Measurements from ENCODE around the gene DHRS3. TPM values are rescaled to one million over a fixed set of nuclear protein-coding genes. Genes with fewer than 3 reads are reported as not detected.

Gene DHRS3
- total RNA-seq, 2 donors from 2014 or later: 9.2 to 9.8 TPM

- Histone ChIP-seq H3K9ac (ENCODE audit: extremely low read depth, low read length, poor library complexity, severe bottlenecking) (no peak overlapping the region), H3K4me1 (ENCODE audit: control insufficient read depth, insufficient read depth, low read length) (no peaks in the 10 kb centered on the region), H3K36me3 (ENCODE audit: control insufficient read depth, insufficient read depth, low read length) (no peaks in the 10 kb centered on the region), H3K27me3 (ENCODE audit: control insufficient read depth, insufficient read depth, low read length, poor library complexity, severe bottlenecking) (no peaks in the 10 kb centered on the region), H3K9me3 (ENCODE audit: control insufficient read depth, low read length) (no peaks in the 10 kb centered on the region), H3K27ac (ENCODE audit: low read depth, low read length) (no peak overlapping the region), H3K4me3 (ENCODE audit: low read length) (no peak overlapping the region)
- no peak overlapping the region for H3K27ac Mint-ChIP-seq
- TF ChIP-seq CTCF (conservative IDR thresholded peaks at IDR 0.05): no peak
- H3K36me3 Mint-ChIP-seq (ENCODE audit: low read depth): no peaks in the 10 kb centered on the region
- 94 to 100% methylated on average over 4 to 14 of the region's 14 CpGs for WGBS, 2 experiments (ENCODE audit: insufficient coverage in 1 of 2, insufficient read length in 1 of 2)
- peaks cover 3% of the 10 kb centered on the region for H3K27me3 Mint-ChIP-seq (ENCODE audit: insufficient read depth)
- DNase-seq: no peak
- no peaks in the 10 kb centered on the region for H3K4me1 Mint-ChIP-seq
- H3K9me3 Mint-ChIP-seq: no peaks in the 10 kb centered on the region
- H3K4me3 Mint-ChIP-seq: no peak overlapping the region
These were observed 69.6 kb downstream of the DHRS3 start for GRCh38 chr1:12548279-12548972.

- Histone ChIP-seq H3K4me3 (ENCODE audit: low read length) (no peak overlapping the region), H3K27ac (ENCODE audit: low read depth, low read length) (no peak overlapping the region), H3K27me3 (ENCODE audit: control insufficient read depth, insufficient read depth, low read length, poor library complexity, severe bottlenecking) (no peaks in the 10 kb centered on the region), H3K9me3 (ENCODE audit: control insufficient read depth, low read length) (no peaks in the 10 kb centered on the region), H3K9ac (ENCODE audit: extremely low read depth, low read length, poor library complexity, severe bottlenecking) (no peak overlapping the region), H3K4me1 (ENCODE audit: control insufficient read depth, insufficient read depth, low read length) (no peaks in the 10 kb centered on the region), H3K36me3 (ENCODE audit: control insufficient read depth, insufficient read depth, low read length) (no peaks in the 10 kb centered on the region)
- Mint-ChIP-seq H3K27me3 (ENCODE audit: insufficient read depth) (peaks cover 3% of the 10 kb centered on the region), H3K4me1 (no peaks in the 10 kb centered on the region), H3K9me3 (no peaks in the 10 kb centered on the region), H3K27ac (no peak overlapping the region), H3K36me3 (ENCODE audit: low read depth) (no peaks in the 10 kb centered on the region), H3K4me3 (no peak overlapping the region)
- no peak for TF ChIP-seq CTCF (conservative IDR thresholded peaks at IDR 0.05)
- no peak for DNase-seq
- 91 to 97% methylated on average over 9 to 20 of the region's 20 CpGs for WGBS, 2 experiments (ENCODE audit: insufficient coverage in 1 of 2, insufficient read length in 1 of 2)
These were observed 70.3 kb downstream of the DHRS3 start for GRCh38 chr1:12547586-12548225.

GRCh38 chr1:12546771-12547585 is 71.0 kb downstream of the DHRS3 start:
- Mint-ChIP-seq H3K27ac (no peak overlapping the region), H3K27me3 (ENCODE audit: insufficient read depth) (peaks cover 6% of the 10 kb centered on the region)
- H3K27me3 ChIP-seq (ENCODE audit: control insufficient read depth, insufficient read depth, low read length, poor library complexity, severe bottlenecking): no peaks in the 10 kb centered on the region

More at GRCh38 chr1:12546771-12547585, 71.0 kb downstream of the DHRS3 start:
- Mint-ChIP-seq H3K4me3 (no peak overlapping the region), H3K4me1 (no peaks in the 10 kb centered on the region), H3K36me3 (ENCODE audit: low read depth) (no peaks in the 10 kb centered on the region), H3K9me3 (no peaks in the 10 kb centered on the region)
- Histone ChIP-seq H3K4me1 (ENCODE audit: control insufficient read depth, insufficient read depth, low read length) (no peaks in the 10 kb centered on the region), H3K4me3 (ENCODE audit: low read length) (no peak overlapping the region), H3K9ac (ENCODE audit: extremely low read depth, low read length, poor library complexity, severe bottlenecking) (no peak overlapping the region), H3K36me3 (ENCODE audit: control insufficient read depth, insufficient read depth, low read length) (no peaks in the 10 kb centered on the region), H3K27ac (ENCODE audit: low read depth, low read length) (no peak overlapping the region), H3K9me3 (ENCODE audit: control insufficient read depth, low read length) (no peaks in the 10 kb centered on the region)
- TF ChIP-seq CTCF (conservative IDR thresholded peaks at IDR 0.05): no peak
- 88 to 92% methylated on average over 16 to 17 of the region's 17 CpGs for WGBS, 2 experiments (ENCODE audit: insufficient coverage in 1 of 2, insufficient read length in 1 of 2)
- DNase-seq: no peak

Measured in endodermal cell (in vitro differentiated cells).